Measurements from ENCODE around the gene FNIP1. TPM values are rescaled to one million over a fixed set of nuclear protein-coding genes. Genes with fewer than 3 reads are reported as not detected.
"Not testable (repeated sequence)": the region's sequence is repeated elsewhere in the genome, so short reads cannot be mapped to it uniquely, and the experiment has no call there.

FNIP1 gene
- total RNA-seq, 1 donor from 2014 or later = 29.0 TPM

GRCh38 chr5:131641494-131641893 lies 155.3 kb downstream of the FNIP1 start:
- DNase-seq (ENCODE audit: extremely low read depth, low read depth, low spot score) = no peak

- no peak for DNase-seq (ENCODE audit: extremely low read depth, low read depth, low spot score)
Measured at GRCh38 chr5:131640043-131640856, 156.6 kb downstream of the FNIP1 start.

DNA sequence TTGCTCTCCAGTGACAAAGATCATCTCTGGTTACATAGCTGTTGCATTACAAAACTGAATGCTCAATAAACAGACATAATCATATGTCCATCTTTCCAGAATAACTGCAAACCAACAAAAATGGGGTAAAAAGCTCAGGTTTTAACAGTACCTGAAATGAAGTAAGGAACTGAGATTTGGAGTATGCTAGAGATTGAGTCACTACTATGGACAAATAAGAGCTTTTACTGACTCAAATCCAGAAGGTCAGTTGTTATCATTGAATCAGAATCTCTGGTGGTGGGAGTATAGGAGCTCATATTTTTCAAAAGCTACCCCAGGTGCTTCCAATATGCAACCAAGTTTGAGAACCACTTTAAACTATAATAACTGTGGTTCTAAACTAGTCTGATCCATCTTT lies 157.7 kb downstream of the FNIP1 start:
- DNase-seq (ENCODE audit: extremely low read depth, low read depth, low spot score) = no peak

- no peak for DNase-seq (ENCODE audit: extremely low read depth, low read depth, low spot score)
Measured at GRCh38 chr5:131637694-131638093, 159.1 kb downstream of the FNIP1 start.

- peak; percentile 37 for DNase-seq (ENCODE audit: extremely low read depth, low read depth, low spot score)
Measured at GRCh38 chr5:131635684-131636572, 160.9 kb downstream of the FNIP1 start.

- peak; percentile 97 for DNase-seq (ENCODE audit: extremely low read depth, low read depth, low spot score)
Measured at GRCh38 chr5:131634996-131635683, 161.7 kb downstream of the FNIP1 start, which contains the start of gene RAPGEF6. Gene RAPGEF6, minus strand, starts transcription at chr5:131635229. Its CDS starts 199 bp downstream, at chr5:131635030.

- DNase-seq (ENCODE audit: extremely low read depth, low read depth, low spot score) = no peak
Measured at GRCh38 chr5:131634666-131634995, 162.2 kb downstream of the FNIP1 start.

- DNase-seq (ENCODE audit: extremely low read depth, low read depth, low spot score) = no peak
Measured at GRCh38 chr5:131634238-131634637, 162.6 kb downstream of the FNIP1 start.

- DNase-seq (ENCODE audit: extremely low read depth, low read depth, low spot score) = no peak
Measured at GRCh38 chr5:131633830-131634229, 163.0 kb downstream of the FNIP1 start.

DNA sequence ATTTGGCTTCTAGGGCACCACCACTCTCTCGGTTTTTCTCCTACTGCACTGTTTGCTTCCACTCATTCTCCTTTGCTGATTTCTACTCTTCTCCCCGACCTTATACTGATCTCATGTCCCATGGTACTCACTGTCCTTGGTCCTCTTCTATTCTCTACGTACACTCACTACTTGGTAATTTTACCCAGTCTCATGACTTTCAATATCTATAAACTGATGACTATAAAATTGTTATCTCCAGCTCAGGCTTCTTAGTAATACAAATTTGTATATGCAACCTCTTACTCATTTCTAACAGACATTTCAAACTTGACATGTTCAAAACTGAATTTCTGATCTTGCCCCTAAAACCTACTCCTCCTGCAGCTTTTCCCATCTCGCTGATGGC lies 165.9 kb downstream of the FNIP1 start:
- no peak for DNase-seq (ENCODE audit: extremely low read depth, low read depth, low spot score)

DNA sequence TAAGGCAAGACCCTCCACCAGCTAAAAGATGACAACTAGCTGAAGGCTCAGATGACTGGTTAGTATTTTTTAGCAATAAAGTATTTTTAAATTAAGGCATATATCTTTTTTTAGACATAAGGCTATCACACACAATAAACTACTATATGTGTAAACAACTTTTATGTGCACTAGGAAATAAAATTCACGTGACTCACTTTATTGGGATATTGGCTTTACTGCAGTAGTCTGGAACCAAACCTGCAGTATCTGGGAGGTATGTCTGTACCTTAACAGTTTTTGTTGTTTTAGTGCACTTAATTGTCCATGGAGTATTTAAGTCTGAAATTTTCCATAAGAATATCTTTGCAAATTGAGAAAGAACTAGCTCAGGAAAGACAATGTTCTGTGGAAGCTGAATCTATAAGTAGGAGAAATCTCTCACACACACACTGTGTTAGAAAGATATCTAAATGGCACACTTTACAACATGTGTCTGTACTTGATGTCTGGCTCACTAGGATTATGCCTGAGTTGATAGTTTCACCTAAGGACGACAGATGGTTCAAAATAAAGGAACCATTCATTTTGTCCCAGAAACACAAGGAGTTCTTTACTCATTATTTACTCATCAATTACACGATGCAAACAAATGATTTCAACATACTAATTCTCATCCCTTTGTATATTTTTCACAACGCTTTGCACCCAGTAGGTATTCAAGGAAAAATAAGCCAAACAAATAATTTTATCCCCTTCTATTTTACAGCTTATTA lies 166.4 kb downstream of the FNIP1 start:
- no peak for DNase-seq (ENCODE audit: extremely low read depth, low read depth, low spot score)

DNA sequence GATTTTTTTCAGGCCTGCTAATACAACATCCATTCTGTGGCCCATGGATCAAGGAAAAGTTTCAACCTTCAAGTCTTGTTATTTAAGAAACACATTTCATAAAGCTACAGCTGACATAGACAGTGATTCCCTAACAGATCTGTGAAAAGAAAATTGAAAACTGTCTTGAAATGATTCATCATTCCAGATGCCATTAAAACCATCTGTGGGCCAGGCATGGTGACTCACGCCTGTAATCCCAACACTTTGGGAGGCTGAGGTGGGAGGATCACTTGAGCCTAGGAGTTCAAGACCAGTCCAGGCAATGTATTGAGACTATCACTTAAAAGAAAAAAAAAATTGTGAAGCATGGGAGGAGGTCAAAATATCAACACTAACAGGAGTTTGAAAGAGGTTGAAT lies 167.8 kb downstream of the FNIP1 start:
- no peak for DNase-seq (ENCODE audit: extremely low read depth, low read depth, low spot score)

- DNase-seq (ENCODE audit: extremely low read depth, low read depth, low spot score) = no peak
Measured at GRCh38 chr5:131627207-131627865, 169.5 kb downstream of the FNIP1 start.

DNA sequence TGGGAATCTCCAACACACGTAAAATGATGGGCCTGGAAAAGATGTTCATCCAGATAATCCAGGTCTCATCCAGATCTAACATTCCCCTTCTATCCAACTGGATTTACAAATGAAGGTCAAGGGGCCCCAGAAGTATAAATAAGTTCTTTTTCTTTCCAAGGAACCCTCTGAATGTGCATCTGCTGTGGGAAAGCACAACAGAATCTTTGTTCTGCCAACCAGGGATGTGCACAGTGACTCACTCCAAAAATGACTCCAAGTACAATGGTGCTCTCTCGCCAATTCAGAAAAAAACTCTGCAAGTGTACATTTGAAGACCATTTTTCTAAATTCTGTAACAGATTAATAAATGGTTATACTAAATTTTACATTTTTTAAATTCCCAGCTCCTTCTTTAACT lies 174.2 kb downstream of the FNIP1 start:
- no peak for DNase-seq (ENCODE audit: extremely low read depth, low read depth, low spot score)

GRCh38 chr5:131621164-131621563 lies 175.7 kb downstream of the FNIP1 start:
- DNase-seq (ENCODE audit: extremely low read depth, low read depth, low spot score) = not testable (repeated sequence)

DNA sequence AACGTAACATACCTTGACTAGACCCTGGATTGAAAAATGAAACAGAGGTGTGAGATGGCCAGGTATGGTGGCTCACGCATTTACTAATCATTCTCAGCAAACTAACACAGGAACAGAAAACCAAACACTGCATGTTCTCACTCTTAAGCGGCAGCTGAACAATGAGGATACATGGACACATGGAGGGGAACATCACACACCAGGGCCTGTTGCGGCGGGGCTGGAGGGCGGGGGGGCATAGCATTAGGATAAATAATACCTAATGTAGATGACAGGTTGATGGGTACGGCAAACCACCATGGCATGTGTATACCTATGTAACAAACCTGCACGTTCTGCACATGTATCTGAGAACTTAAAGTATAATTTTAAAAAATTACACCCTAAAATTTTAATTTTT lies 177.7 kb downstream of the FNIP1 start:
- DNase-seq (ENCODE audit: extremely low read depth, low read depth, low spot score) = no peak

DNA sequence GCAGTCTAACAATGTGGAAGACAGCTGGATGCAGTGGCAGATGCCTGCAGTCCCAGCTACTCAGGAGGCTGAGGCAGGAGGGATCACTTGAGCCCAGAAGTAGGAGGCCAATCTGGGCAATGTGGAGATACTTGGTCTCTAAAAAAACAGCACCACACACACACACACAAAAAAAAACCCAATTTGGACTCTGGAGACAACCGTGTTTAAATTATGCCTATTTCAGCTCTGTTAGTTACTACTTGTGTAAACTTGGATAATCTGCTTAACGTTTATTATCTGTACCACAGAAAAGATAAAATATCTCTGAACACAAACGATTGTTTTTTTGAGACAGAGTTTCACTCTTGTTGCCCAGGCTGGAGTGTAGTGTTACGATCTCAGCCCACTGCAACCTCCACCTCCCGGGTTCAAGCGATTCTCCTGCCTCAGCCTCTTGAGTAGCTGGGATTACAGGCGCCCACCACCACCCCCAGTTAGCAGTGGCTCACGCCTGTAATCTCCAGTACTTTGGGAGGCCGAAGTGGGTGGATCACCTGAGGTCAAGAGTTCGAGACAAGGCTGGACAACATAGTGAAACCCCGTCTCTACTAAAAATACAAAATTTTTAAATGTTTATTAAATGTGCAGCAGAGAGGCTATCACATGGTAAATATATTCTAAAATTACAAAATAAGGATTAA lies 179.5 kb downstream of the FNIP1 start:
- no peak for DNase-seq (ENCODE audit: extremely low read depth, low read depth, low spot score)

- DNase-seq (ENCODE audit: extremely low read depth, low read depth, low spot score) = no peak
Measured at GRCh38 chr5:131615957-131616356, 180.9 kb downstream of the FNIP1 start.

GRCh38 chr5:131613423-131613822 lies 183.4 kb downstream of the FNIP1 start:
- no peak for DNase-seq (ENCODE audit: extremely low read depth, low read depth, low spot score)

- no peak for DNase-seq (ENCODE audit: extremely low read depth, low read depth, low spot score)
Measured at GRCh38 chr5:131611064-131611381, 185.8 kb downstream of the FNIP1 start.

Measured in glomerular endothelial cell (primary cell).